Mucosa of stomach (tissue), 1 donor: ENCODE measurements around the gene ABTB2.
A peak's percentile ranks its signal among the peaks of the same experiment; 100 is the strongest.

ENCODE experiments used
- H3K27me3 ChIP-seq: one replicate; pipeline ENCODE4 v1.7.0; 2013; ENCODE audit warnings: mild to moderate bottlenecking, low read length; ENCODE audit not compliant: control insufficient read depth, insufficient read depth
- H3K36me3 ChIP-seq: one replicate; pipeline ENCODE4 v1.7.0; 2013; ENCODE audit warnings: low read length; ENCODE audit not compliant: control insufficient read depth, insufficient read depth
- H3K4me1 ChIP-seq: one replicate; pipeline ENCODE4 v1.7.0; 2013; ENCODE audit warnings: mild to moderate bottlenecking, low read length; ENCODE audit not compliant: control insufficient read depth, insufficient read depth
- H3K4me3 ChIP-seq: one replicate; pipeline ENCODE4 v1.7.0; 2013; ENCODE audit warnings: low read length
- H3K9ac ChIP-seq: one replicate; pipeline ENCODE4 v1.7.0; 2013; ENCODE audit warnings: mild to moderate bottlenecking, low read length, moderate library complexity
- H3K9me3 ChIP-seq: one replicate; pipeline ENCODE4 v1.7.0; 2013; ENCODE audit warnings: mild to moderate bottlenecking, low read length, moderate library complexity; ENCODE audit not compliant: control insufficient read depth
- donor health status: Pancreatic carcinoma.

Gene ABTB2

GRCh38 chr11:34236572-34236971, 121.2 kb downstream of the ABTB2 start:
- no peak overlapping the region for H3K4me3 ChIP-seq
- H3K36me3 ChIP-seq = no peaks in the 10 kb centered on the region
- no peaks in the 10 kb centered on the region for H3K9me3 ChIP-seq
- no peak overlapping the region for H3K9ac ChIP-seq
- H3K27me3 ChIP-seq = no peaks in the 10 kb centered on the region
- peaks cover 20% of the 10 kb centered on the region for H3K4me1 ChIP-seq

DNA sequence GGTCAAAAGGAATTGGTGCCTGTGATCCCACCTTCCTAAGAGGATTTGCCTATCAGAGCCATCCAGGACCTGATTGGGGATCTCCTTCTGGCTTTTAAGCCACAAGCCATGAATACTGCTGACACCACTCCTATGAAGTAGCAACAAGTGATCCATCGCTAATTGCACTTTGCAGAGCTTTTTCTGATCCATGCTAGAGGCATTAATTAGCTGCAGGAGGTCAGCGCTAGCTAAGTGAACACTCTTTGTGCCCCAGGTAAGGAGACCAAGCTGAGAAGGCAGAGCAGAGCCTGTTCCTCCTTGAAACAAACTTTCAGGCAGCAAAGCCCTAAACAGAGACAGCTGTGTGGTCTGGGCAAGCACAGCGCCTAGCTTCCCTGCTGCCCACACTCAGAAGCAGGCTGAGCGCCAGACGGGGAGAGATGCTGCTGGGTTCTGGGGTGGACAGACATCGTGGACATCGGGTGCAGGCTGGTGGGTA, 122.2 kb downstream of the ABTB2 start:
- H3K4me1 ChIP-seq = peaks cover 17% of the 10 kb centered on the region
- no peak overlapping the region for H3K9ac ChIP-seq
- H3K27me3 ChIP-seq = no peaks in the 10 kb centered on the region
- H3K9me3 ChIP-seq = no peaks in the 10 kb centered on the region
- no peaks in the 10 kb centered on the region for H3K36me3 ChIP-seq
- no peak overlapping the region for H3K4me3 ChIP-seq

- Histone ChIP-seq H3K4me3 (no peak overlapping the region), H3K36me3 (no peaks in the 10 kb centered on the region), H3K4me1 (peaks cover 17% of the 10 kb centered on the region), H3K9ac (no peak overlapping the region), H3K27me3 (no peaks in the 10 kb centered on the region), H3K9me3 (no peaks in the 10 kb centered on the region)
These were observed 122.6 kb downstream of the ABTB2 start for GRCh38 chr11:34235189-34235588.

GRCh38 chr11:34234086-34234740, 123.6 kb downstream of the ABTB2 start:
- Histone ChIP-seq H3K27me3 (no peaks in the 10 kb centered on the region), H3K9ac (peak overlapping the region; percentile 50), H3K36me3 (no peaks in the 10 kb centered on the region), H3K4me1 (peaks cover 17% of the 10 kb centered on the region), H3K9me3 (no peaks in the 10 kb centered on the region), H3K4me3 (no peak overlapping the region)

DNA sequence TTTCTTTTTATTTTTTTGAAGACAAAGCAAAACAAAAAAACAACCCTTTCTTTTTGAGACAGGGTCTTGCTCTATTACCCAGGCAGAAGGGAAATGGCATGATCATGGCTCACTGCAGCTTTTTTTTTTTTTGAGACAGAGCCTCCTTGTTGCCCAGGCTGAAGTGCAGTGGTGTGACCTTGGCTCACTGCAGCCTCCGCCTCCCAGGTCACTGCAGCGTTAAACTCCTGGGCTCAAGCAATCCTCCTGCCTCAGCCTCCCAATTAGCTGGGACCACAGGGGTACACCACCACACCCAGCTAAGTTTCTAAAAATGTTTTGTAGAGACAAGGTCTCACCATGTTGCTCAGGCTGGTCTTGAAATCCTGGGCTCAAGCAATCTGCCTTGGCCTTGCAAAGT, 124.6 kb downstream of the ABTB2 start:
- H3K4me3 ChIP-seq = no peak overlapping the region
- H3K36me3 ChIP-seq = no peaks in the 10 kb centered on the region
- H3K9me3 ChIP-seq = no peaks in the 10 kb centered on the region
- H3K4me1 ChIP-seq = peaks cover 17% of the 10 kb centered on the region
- H3K9ac ChIP-seq = no peak overlapping the region
- H3K27me3 ChIP-seq = no peaks in the 10 kb centered on the region

- Histone ChIP-seq H3K4me1 (peaks cover 17% of the 10 kb centered on the region), H3K9me3 (no peaks in the 10 kb centered on the region), H3K27me3 (no peaks in the 10 kb centered on the region)
These were observed 125.0 kb downstream of the ABTB2 start for GRCh38 chr11:34232807-34233206.

DNA sequence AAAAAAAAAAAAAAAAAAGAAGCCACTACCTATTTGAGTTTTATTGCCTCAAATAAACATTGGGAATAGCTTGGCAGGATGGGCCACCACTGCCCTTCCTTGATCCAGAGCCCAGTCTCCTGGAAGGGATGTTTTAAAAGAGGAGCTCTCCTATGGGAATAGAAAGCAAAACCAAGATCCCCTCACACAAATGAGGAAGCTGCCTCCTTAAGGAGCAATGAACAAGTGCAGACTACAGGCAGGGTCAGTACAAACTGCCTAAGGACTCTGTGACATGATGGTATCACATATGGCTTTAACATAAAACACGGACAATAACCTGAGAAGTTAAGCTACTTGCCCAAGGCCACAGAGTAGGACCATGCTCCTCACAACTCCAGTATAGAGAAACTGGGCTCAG, 131.6 kb downstream of the ABTB2 start:
- Histone ChIP-seq H3K9ac (no peak overlapping the region), H3K27me3 (no peaks in the 10 kb centered on the region)

More at GRCh38 chr11:34232807-34233206, 125.0 kb downstream of the ABTB2 start:
- Histone ChIP-seq H3K9ac (no peak overlapping the region), H3K4me3 (no peak overlapping the region), H3K36me3 (no peaks in the 10 kb centered on the region)

GRCh38 chr11:34225091-34225490, 132.7 kb downstream of the ABTB2 start:
- Histone ChIP-seq H3K4me3 (no peak overlapping the region), H3K27me3 (no peaks in the 10 kb centered on the region), H3K9me3 (no peaks in the 10 kb centered on the region), H3K4me1 (peaks cover 9% of the 10 kb centered on the region), H3K9ac (no peak overlapping the region), H3K36me3 (no peaks in the 10 kb centered on the region)

More for the DNA sequence above, 131.6 kb downstream of the ABTB2 start:
- no peaks in the 10 kb centered on the region for H3K9me3 ChIP-seq
- peaks cover 9% of the 10 kb centered on the region for H3K4me1 ChIP-seq
- H3K4me3 ChIP-seq = no peak overlapping the region
- H3K36me3 ChIP-seq = no peaks in the 10 kb centered on the region

- Histone ChIP-seq H3K36me3 (no peaks in the 10 kb centered on the region), H3K4me3 (no peak overlapping the region), H3K9me3 (no peaks in the 10 kb centered on the region), H3K27me3 (no peaks in the 10 kb centered on the region), H3K4me1 (peaks cover 9% of the 10 kb centered on the region), H3K9ac (no peak overlapping the region)
These were observed 133.3 kb downstream of the ABTB2 start for GRCh38 chr11:34224434-34224966.

- H3K9me3 ChIP-seq = no peaks in the 10 kb centered on the region
- H3K9ac ChIP-seq = no peak overlapping the region
- no peak overlapping the region for H3K4me3 ChIP-seq
- H3K27me3 ChIP-seq = no peaks in the 10 kb centered on the region
- no peaks in the 10 kb centered on the region for H3K36me3 ChIP-seq
- H3K4me1 ChIP-seq = peaks cover 9% of the 10 kb centered on the region
These were observed 133.9 kb downstream of the ABTB2 start for GRCh38 chr11:34223907-34224306.

GRCh38 chr11:34223021-34223813, 134.6 kb downstream of the ABTB2 start:
- H3K9me3 ChIP-seq = no peaks in the 10 kb centered on the region
- no peaks in the 10 kb centered on the region for H3K27me3 ChIP-seq
- no peak overlapping the region for H3K4me3 ChIP-seq
- H3K36me3 ChIP-seq = no peaks in the 10 kb centered on the region
- no peak overlapping the region for H3K9ac ChIP-seq
- H3K4me1 ChIP-seq = peaks cover 9% of the 10 kb centered on the region

- Histone ChIP-seq H3K9ac (no peak overlapping the region), H3K36me3 (no peaks in the 10 kb centered on the region), H3K4me3 (no peak overlapping the region), H3K4me1 (peaks cover 9% of the 10 kb centered on the region), H3K9me3 (no peaks in the 10 kb centered on the region), H3K27me3 (no peaks in the 10 kb centered on the region)
These were observed 135.8 kb downstream of the ABTB2 start for GRCh38 chr11:34222030-34222429.
